A172 (cell line): Measurements from ENCODE around the gene IL16. TPM values are rescaled to one million over a fixed set of nuclear protein-coding genes. Genes with fewer than 3 reads are reported as not detected.
"Not testable (repeated sequence)": the region's sequence is repeated elsewhere in the genome, so short reads cannot be mapped to it uniquely, and the experiment has no call there.

ENCODE experiments used
- DNase-seq: peaks from one replicate; pipeline ENCODE4 v3.0.0-alpha.2; 2015; ENCODE audit warnings: low spot score
- total RNA-seq: library from RNA; depleted of rRNA; stranded (reverse); fragments of >200 nt; shearing (Covaris generic); gene quantifications from 2 replicates; pipeline ENCODE4 v1.2.3, GENCODE V29; 2014

Gene IL16
- total RNA-seq, 1 experiment from 2014 or later = not detected

GRCh38 chr15:81199031-81199779 lies 2.5 kb downstream of the IL16 start:
- DNase-seq = no peak

DNA sequence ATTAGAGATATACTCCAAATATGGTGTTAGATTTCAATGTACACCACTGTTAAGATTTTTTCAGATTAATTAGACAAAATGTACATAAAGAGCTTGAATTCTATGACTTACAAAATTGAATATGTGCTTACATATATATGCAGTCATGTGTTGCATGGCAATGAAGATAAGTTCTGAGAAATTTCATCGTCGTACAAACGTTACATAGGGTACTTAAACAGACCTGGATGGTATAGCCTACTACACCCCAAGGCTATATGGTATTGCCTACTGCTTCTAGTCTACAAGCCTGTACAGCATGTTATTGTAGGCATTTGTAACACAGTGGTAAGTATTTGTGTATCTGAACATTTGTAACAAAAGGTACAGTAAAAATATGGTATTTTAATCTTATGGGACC lies 9.3 kb downstream of the IL16 start:
- DNase-seq = no peak

GRCh38 chr15:81207987-81208386 lies 11.3 kb downstream of the IL16 start:
- DNase-seq = not testable (repeated sequence)

DNA sequence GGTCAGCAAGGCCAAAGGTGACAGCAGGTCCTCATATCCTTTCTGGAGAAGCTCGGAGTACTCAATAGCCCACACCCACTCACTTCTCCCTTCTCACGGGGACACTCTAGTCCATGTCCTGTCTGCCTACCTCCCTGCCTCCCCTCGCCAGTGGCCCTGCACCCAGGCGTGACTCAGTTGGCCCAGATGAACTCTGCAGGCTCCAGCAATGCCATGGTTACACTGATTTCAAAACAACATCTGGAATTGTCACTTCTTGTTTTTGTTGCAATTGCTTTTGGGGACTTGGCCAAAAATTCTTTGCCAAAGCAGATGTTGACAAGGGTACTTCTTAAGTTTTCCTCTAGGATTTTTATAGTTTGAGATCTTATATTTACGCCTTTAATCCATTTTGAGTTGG lies 13.0 kb downstream of the IL16 start:
- DNase-seq = no peak

- DNase-seq = no peak
Observed at GRCh38 chr15:81211376-81211775, 14.7 kb downstream of the IL16 start.

DNA sequence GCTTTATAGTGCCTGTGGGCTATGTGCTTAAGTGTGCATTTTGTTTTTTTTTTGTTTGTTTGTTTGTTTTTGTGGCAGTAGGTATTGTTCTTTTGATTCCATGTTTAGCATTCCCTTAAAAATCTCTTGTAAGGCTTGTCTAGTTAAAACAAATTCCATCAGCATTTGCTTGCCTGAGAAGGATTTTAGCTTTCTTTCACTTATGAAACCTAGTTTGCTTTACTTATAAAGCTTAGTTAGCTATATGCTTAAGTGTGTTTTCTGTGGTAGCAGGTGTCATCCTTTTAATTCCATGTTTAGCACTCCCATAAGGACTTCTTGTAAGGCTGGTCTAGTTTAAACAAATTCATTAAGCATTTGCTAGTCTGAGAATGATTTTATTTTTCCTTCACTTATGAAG lies 17.3 kb downstream of the IL16 start:
- no peak for DNase-seq

DNA sequence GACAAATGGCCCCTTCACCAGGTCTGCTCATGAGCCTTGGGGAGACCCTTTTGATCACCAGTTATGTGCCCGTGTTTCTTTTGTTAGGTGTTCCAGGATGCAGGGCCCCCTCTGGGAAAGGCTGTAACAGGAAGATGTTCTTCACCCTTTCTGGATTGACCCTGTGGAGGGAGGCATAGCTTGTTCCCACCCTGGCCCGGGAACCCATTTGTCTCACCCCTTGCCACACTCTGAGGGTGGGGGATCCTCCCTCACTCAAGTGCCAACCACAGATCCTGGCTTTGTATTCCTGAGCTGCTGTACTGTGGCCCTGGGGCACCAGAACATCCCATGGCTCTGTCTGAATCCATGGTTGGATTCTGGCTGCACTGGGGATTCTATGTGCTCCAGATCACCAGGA lies 18.9 kb downstream of the IL16 start:
- no peak for DNase-seq

DNA sequence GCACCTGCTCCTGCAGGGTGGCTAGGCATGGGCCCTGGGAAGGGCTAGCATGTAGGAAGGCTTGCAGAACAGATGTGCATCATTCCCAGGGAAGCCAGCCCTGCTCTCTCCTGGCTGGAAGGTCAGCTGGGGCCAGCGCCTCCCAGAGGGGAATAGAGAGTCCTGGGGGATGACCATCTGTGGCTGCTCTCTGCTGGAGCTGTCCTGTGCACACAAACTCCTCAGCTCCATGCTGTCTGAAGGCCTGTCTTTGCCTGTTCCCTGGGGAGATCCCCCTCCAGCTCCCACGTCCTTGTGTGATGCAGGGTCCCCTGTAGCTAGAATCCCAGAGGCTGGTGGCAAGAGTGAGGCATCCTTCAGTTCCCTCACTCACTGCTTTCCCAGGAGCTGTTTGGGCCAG lies 19.3 kb downstream of the IL16 start:
- no peak for DNase-seq

DNA sequence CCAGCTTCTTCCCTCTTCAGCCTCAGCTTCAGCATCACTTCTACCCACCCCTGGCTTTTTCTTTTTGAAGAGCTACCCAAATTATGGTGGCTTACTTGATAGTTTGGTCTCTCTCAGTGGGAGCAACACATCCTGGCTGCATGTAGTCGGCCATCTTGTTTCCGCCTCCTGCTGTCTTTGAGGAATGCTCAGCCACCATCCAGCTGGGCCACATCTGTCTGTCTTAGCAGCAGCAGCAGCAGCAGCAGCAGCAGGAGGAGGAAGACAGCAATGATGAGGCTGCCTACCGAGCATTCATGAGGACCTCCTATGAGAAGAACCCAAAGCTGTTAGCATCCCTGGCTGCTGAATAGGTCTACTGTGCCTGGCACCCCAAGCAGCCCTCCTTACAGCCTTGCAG lies 19.7 kb downstream of the IL16 start:
- DNase-seq = no peak

- no peak for DNase-seq
Observed at GRCh38 chr15:81221449-81221848, 24.8 kb downstream of the IL16 start.

GRCh38 chr15:81222007-81222406 lies 25.3 kb downstream of the IL16 start:
- DNase-seq = no peak

DNA sequence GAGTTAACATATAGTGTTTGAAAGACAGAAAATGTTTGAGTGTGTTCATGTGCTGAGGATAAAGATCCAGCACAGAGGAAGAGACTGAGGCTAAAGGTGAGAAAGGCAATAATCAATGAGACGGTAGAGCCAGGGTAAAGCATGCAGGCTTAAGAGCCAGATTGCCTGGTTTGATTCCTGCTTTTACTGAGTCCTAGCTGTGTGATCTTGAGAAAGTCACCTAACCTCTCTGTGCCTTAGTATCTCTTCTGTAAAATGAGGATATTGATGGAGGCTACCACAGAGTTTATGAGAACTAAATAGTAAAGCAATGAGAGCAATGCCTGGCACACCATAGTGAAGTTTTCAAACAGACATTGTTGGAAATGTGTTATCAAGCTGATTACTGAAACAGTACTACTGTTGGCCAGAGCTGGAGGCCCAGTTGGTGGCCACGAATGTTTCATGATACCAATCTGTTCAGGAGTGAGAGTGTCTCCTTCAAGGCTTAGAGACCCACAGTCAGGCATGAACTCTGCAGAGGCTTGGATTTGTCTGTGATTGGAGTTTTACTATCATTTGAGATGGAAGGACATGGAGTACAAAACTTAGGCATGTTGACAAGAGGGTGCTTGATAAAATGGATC lies 26.8 kb downstream of the IL16 start:
- DNase-seq = no peak

DNA sequence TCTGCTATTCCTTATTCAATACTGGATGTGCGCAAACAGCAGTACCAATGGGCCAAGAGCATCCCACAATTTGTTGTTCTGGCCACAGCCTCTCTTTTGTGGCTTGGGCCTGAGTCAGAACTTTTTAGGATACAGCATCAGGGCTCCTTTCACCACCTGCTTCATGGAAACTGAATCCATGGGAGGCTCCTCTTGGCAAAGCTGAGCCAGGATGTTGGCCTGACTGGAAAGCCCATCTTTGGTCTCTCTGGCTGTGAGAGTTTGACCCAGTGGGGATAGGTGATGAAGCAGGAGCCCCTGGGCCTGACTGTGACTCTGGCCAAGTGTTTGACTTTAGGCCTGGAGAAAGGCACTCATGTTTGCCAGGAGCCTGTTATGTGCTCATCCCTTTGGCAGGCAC lies 27.6 kb downstream of the IL16 start:
- no peak for DNase-seq

GRCh38 chr15:81225161-81225671 lies 28.5 kb downstream of the IL16 start:
- no peak for DNase-seq

DNA sequence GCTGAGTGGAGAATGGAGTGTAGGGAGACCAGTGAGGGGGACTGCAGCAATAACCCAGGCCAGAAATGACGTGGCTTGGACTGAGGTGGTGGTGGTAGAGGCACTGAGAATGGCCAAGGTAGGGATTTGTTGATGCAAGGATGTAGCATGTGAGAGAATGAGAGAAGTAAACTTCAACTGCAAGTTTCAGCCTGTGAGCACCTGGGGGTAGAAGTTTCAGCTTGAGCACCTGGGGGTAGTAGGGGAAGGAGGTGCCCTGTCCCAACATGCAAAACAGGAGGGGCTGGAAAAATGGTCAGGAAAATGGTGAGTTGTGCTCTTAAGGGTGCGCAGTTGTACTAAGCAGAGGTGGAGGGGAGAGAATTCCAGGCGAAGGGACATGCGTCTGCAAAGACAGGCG lies 31.0 kb downstream of the IL16 start:
- no peak for DNase-seq

- no peak for DNase-seq
Observed at GRCh38 chr15:81229586-81229985, 32.9 kb downstream of the IL16 start.

GRCh38 chr15:81235276-81236123 lies 38.8 kb downstream of the IL16 start:
- no peak for DNase-seq

- no peak for DNase-seq
Observed at GRCh38 chr15:81239190-81239589, 42.5 kb downstream of the IL16 start.

DNA sequence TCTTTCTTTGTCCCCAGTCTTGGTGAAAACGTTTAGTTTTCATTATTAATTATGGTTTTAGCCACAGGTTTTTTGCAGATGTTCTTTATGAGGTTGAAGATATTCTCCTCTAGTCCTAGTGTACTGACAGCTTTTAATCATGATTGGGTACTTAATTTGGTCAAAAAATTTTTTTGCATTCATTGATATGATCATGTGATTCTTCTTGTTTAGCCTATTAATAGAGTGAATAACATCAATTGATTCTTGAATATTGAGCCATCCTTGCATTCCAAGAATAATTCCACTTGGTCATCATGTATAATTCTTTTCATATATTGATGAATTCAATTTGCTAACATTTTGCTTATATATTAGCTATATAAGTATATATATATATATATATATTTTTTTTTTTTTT lies 46.1 kb downstream of the IL16 start:
- no peak for DNase-seq

GRCh38 chr15:81244306-81244705 lies 47.6 kb downstream of the IL16 start:
- no peak for DNase-seq

- DNase-seq = no peak
Observed at GRCh38 chr15:81253846-81254245, 57.2 kb downstream of the IL16 start.

GRCh38 chr15:81254277-81254915 lies 57.7 kb downstream of the IL16 start:
- DNase-seq = no peak
